ENCODE measurements around the gene IL2RA.

GRCh38 chr10:5978230-5978489 is 84.0 kb downstream of the IL2RA start:
- no peak for TF ChIP-seq CTCF (IDR thresholded peaks at IDR 0.05)
- TF ChIP-seq EP300 (IDR thresholded peaks at IDR 0.05) = no peak
- TF ChIP-seq POLR2A (IDR thresholded peaks at IDR 0.05) = no peak
